Activated CD4-positive, alpha-beta T cell treated with anti-CD3 and anti-CD28 coated beads, Interleukin-2, Interleukin-6, amounts not matched to agents 100 ng/mL and 50 ng/mL, durations not matched to agents 16 hours and 8 hours (primary cell): Measurements from ENCODE around the gene KBTBD12.
A peak's percentile ranks its signal among the peaks of the same experiment; 100 is the strongest.

Experiments
- DNase-seq: peaks from one replicate; pipeline ENCODE4 v3.0.0-alpha.2; 2020

The KBTBD12 gene

DNA sequence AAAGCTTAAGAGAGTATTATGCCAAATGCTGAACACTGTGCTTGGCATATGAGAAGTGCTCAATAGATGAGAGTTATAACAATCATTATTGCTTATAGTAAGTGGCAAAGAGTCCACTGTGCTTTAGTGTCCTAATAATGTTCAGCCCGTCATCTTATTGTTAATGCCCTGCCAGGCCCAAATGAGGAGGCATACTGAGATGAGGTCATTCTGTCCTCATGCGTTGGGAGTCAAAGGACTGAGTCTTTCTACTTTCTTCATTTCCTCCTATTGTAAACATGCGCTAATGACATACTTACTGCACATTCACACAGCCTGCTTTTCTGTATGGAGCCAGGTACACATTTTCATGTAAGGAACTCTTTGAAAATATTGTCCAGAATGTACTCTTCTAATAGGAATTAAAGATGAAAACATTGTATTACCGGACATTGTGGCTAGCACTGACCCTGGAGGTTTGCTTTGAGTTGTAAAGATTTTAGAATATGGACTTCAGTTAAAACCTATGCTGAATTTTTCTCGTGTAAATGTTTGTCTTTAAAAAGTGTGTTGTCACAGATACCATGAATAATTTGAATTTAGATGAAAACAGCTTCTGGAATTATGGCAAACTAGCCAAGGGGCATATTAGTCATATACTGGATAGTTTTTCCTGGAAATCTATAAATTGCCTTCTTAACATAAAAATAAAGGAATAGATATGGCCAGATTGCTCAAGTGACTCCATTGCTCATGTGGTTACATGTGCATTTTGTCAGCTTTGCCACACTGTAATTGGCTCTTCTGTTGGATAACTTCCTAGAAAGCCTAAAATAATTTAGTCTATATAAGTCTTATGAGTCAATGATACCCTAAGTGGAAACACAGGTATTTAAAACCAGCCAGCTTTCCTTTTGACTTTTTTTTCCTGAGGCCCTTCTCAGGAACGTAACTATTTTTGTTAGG, 38.3 kb downstream of the KBTBD12 start:
- DNase-seq, result no peak

DNA sequence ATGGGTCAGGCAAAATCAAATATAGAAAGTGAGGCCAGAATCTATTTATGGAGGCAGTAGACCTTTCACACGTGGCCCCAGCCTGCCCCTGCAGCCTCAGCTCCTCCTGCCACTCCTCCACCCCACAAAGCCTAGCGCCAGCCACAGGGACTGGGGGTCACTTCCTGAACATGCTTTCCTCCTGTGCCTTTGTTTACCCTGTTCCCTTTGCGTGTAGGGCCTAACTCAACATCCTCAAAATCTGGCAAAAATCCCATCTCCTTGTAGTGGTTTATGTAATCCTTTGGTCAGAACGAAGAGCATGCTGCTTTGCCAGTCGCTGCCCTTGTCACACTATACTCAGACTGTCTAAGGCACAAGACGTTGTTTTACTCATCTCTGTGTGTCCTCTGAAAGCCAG, 39.6 kb downstream of the KBTBD12 start:
- DNase-seq, result no peak

DNA sequence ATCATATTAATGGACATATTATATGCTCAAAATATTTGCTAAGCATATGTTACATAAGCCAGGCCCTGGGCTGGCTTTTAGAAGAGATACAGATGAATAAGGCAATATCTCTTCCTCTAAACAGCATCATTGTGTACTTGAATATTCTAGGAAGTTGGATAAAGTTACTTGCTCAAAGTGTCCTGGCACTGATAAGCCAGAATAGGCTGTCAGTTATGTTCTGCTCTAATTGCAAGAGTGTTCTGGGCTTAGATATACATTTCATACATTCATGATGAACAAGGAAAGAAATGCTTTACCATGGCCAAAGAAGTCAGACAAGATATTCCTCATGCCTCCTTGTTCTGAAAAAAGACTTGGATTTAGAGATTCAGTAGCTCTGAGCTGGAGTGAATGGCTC, 40.7 kb downstream of the KBTBD12 start:
- DNase-seq, result no peak

DNA sequence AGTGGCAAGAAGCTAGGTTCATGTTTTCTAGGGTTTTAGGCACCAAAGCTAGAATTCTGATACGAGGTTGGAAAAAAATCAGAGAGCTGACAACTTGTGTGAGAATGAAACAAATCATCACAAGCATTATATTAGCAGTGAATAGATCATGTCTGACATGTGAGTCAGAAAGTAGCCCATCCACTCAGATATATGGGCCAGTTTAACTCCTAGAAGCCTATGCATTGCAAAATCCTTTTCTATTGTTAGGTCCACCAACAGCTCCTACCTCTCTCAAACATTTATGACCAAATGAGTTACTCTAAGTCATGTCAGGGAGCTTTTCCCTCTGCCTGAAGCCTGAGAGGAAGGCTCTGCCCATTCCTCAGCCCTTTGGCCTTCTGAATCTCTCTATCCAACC, 44.0 kb downstream of the KBTBD12 start:
- DNase-seq, result no peak

DNA sequence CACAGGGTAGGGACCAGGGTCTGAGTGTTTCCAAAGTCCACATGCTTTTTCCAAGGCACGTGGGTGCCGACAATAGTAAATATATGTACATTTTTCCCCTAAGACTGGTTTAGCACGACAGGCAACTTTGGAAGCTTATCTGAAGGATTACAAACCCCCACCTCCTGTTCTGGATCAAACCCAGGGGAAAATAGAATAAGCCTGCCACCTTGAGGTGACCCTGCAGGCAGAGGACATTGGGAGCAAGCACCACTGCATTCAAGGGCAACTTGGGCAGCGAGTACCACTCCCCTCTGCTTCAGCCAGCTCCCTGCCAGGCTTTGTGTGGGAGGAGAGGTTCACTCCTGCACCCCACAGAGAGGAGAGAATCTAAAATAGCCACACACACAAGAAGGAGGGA, 44.8 kb downstream of the KBTBD12 start:
- no peak for DNase-seq

DNA sequence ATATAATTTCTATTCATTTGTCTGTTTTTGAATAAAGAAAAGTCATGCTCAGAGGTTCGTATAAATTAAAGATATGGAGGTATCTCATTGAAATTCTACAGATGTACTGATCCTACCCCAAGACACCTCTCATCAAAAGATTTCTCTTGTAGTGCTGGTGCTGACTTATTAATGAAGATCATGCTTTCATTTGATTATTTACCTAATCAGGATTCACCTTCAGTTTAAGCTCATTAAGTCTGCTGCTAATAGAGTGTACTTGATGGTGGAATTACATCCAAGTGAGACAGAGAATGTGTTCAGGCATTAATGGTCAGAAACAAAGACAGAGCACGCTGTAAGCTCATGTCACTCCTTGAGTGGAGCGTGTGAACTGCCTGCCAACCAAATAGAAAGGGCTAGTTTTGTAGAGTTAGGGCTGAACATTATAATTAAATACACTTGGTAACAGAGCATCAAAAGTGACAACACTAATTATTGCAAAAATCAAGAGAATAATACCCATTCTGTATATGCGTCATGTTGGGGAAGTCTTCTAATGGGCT, 45.5 kb downstream of the KBTBD12 start:
- DNase-seq, result no peak

DNA sequence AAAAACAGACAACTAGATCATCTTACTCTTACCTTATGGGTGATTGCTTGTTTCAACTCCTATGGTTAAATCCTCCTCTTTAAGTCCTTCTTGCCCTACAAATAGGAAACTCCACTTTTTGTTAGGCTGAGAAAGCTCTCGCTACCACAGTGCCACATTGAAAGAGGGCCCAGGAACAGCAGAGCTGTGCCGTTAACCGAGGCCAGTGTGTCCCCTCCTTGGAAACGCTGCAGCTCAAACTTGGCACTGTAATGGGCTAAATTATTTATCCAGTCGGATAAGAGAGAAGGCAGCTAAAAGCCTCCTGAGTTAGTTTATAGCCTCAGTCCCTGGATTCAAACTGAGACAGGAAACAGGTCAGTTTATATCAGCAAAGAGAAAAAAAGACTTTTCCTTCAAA, 46.1 kb downstream of the KBTBD12 start:
- DNase-seq, result no peak

DNA sequence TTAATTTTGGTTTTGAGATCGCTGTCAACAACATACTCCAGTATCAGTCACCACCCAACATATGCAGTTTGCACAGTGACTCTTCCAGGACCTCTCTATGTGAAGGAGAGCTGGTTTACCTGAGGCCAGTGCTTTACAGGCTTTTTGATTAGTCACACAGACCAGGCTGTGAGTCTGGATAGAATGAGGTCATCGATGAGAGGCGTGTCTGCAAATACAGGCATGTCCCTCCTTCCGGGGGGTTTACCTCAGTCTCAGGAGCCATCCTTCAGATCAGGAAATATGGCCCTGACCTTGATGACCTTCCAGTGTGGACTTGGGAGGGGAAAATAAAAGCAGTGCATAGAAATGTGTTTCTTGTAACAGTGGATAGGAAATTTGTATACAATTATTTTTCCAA, 46.9 kb downstream of the KBTBD12 start:
- DNase-seq, result peak; percentile 2

DNA sequence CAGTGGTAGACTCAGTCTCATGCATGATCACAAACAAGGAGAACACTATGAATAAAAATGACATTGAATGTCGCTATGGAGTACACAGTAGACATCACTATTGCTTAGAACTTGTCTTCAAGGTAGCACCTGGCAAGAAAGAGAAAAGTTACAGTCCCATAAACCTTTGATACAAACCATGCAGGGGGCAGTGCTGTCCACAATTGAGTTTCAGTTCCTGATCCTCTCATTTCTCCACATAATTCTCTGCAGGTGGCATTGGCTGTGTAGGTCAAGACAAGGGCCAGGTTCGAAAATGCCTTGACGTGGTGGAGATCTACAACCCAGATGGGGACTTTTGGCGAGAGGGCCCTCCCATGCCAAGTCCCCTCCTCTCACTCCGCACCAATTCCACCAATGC, 47.9 kb downstream of the KBTBD12 start:
- DNase-seq, result no peak

DNA sequence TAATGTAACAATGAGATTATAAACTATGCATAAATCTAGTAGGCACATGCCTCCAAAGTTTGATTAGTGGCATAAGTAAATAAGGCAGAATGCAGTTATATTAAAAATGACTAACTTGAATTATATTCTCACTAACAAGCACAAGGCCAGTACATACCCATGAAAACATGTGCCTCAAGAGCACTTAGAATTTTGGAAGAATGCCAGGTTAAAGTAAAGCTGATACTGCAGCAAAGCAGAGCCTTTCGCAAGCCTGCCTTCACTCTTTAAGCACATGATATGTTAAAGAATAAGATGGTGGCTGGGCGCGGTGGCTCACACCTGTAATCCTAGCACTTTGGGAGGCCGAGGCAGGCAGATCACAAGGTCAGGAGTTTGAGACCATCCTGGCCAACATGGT, 49.0 kb downstream of the KBTBD12 start:
- no peak for DNase-seq

DNA sequence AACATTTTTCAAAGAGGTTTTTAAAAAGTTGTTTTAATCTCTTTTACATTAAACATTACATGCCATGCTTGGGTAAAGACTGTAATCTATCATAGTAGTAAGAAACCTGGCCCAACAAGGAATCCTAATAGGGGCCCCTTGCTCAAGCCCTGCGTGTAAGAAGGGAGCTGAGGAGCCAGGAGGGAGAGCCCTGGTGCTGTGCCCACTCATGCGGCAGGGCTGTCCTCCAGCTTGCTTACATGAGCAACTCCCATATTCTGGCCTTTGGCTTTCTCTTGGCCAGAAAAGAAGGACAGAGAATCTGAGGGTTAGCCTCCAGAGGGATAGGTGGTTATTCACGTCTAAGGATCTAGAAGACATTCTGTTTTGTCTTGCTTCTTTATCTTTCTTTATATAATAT, 49.8 kb downstream of the KBTBD12 start:
- no peak for DNase-seq

DNA sequence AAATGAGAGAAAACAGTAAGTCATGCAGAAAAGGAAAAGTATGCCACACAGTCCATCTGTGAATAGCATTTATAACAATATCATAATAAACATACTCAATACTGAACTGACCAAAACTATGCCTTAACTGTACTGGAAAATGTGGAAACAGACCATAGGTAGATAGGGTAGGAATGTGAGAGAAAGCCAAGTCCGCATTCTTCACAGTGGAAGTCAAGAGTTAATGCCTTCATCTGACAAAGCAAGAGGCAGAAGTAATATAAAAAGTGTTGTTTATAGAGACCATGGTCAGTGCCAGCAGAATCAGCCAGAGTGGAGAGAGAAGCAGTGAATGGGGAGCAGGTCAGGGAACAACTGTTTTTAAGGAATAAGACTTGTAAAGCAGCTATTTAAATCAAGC, 52.3 kb downstream of the KBTBD12 start:
- no peak for DNase-seq

DNA sequence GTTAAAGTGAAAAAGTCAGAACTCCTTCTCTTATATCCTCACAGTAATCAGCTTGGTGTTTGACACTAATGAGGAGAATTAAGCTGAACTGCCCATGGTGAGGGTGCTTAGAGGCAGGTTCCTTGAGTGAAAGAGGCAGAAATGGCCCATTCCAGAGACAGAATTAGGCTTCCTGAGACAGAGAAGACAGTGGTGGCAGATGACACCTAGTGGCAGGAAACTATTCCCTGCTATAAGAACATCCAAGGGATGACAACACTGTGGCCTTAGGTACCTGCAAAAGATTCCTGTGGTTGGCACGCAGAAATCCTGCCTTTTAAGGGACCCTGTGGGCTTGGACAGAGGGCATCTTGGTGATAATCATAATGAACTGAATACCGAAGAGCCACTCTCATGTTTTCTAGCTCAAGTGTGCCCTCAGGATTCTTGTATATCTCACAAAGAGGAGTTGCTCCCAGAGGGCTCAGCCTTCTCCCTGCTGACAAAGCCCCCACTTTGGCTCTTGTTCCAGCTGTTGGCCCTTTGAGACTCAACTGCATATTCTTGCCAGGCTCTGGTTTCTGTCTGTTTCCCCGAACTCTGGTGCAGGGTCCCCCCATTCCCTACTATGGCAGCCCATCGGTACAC, 56.0 kb downstream of the KBTBD12 start:
- DNase-seq, result peak; percentile 37

DNA sequence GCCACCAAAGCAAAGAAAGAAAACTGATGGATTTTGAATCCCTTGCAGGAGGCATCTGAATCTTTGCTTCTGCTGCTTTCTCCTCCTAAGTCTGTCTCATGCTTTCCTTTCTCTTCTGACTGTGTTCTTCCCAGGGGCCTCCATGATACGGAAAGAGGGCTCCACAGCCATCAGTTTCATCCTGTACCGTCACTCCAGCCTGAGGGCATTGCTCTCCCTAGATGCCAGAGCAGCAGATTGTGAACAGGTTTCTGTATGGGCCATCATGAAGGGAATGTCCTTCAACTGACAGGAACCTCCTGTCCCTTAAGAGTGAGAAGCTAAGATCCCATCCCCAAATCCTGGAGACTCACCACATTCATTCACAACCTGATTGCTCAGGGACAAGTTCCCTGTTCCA, 59.2 kb downstream of the KBTBD12 start:
- DNase-seq, result no peak

DNA sequence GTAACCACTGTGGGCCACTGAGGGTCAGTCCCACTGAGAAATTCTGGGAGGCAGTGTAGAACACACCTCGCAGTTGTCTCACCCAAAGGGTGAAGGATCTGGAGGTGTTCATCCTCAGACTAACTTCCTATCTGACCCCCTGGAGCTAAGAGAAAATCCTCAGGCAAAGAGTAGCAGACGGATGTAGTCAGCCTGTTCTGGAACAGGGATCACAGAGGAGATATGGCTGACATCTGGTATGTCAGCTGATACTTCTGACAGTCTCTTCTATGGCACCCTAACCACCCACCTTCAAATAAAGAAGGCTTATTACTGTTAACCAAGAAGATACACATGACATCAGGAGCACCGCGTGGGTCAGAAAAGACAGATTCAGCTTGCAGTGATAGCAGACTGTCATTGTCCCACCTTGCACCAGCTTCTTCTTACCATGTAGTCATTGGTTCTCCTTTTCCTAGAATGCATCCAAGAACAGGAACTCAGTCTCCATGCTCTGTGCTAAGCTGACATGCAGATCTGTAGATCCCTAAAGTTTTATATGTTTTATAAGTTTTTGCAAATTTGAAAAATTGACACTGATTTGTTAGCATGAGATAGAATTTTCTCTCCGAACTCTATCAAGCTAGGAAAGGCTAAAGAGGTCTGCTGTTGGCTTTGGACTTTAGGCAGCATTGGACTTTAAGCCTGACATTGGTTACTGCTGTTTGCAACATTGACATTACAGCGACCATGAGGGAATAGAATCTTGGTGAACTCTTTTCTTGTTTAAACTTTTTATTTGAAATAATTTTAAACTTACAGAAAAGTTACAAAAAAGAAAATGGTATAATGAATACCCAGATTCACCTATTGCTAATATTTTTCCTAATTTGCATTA, 60.4 kb downstream of the KBTBD12 start:
- DNase-seq, result no peak

DNA sequence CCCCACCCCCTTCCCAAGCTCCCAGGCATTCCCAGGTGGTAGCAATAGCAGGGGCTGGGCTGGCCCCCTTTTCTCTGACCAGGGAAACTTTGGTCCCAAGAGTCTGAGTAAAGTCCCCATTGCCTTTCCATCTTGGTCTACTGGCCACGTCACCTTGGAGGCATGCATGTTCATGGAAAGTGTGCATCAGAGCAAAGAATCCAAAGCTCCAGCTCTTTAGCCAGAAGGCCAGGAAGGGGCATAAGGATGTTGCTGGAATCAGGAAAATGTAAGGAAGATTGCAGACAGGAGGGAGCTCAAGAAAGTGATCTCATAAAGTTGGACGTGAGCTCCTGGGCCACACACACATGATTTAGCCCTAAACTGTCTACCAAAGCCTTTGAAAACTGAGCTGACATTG, 63.6 kb downstream of the KBTBD12 start:
- no peak for DNase-seq

DNA sequence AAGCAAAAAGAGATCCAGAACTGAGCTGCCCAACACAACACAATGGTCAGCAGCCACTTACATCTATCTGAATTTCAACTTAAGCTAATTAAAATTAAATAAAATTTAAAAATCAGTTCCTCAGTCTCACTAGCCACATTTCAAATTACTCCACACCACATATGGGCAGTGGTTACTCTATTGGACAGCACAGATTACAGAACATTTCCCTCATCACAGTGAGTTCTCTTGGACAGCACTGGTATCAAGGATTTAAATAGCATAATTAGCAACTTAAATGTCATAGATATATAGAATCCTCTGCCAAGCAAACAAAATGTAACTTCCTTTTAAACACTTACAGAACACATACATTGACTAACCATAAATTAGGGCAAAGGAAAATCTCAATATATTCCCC, 64.4 kb downstream of the KBTBD12 start:
- no peak for DNase-seq

DNA sequence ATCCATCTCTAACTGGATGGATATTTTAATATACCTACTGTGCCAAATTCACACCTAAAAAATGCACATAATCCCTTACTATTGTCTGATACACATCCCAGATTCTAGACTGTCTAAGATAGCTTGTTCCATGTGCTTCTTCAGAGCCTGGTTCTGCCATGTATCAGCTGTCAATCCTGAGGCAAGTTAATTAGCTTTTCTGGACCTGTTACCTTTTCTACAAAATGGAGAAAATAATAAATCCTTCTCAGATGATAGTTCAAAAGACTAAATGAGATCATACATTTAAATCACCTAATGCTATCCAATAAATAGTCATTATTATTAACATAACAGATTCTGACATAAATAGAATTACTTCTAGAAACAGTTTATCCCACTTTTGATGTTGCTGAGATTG, 66.1 kb downstream of the KBTBD12 start:
- DNase-seq, result no peak

DNA sequence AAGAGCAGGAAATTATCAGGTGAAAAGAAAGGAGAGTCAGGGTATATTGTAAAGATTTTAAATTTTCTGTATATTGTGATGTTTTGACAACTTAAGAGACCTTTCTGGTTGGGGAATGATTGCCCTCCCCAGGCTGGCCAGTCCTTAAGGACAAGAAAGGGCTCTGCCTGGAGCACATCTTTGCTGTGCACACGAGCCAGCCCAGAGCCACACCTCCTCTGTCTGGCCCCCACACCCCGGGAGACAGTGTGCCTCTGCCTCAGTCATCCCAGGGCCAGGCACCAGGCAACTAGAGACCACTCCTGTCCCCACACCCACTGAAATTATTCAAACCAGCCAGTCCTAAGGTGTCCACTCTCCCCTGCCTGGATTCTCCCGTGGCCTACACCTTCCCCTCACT, 67.1 kb downstream of the KBTBD12 start:
- no peak for DNase-seq

DNA sequence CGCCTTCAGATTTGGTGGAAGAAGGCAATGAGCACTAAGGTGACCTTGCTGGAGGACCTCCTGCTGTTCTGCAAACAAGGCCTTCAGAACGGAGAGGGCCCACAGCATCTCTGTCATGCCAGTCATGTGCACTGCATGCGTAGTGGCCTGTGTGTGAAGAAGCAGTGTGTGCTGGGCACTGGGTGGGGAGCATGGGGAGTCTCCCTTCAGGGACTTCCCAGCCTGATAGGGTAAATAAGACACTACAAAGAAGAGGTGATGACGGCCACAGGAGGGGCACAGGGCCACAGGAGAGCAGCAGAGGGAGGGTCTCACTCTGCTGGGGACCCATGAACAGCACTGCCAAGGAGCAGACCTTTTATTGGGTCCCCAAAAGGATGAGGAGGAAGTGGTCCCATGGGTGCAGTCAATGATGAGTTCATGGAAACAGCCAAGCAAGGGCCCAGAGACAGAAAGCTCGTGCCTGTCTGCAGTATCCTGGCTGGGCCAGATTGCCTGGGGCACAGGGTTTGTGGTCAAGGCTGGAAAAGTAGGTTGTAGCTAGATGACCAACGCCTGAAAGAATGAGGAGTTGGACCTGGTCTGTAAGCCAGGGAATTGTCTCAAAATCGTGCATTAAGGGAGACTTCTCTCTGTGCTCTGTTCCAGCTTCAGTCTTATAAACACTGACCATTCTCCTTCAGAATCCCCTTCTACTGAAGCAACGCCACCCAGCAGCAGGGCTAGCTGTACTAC, 69.4 kb downstream of the KBTBD12 start:
- no peak for DNase-seq

DNA sequence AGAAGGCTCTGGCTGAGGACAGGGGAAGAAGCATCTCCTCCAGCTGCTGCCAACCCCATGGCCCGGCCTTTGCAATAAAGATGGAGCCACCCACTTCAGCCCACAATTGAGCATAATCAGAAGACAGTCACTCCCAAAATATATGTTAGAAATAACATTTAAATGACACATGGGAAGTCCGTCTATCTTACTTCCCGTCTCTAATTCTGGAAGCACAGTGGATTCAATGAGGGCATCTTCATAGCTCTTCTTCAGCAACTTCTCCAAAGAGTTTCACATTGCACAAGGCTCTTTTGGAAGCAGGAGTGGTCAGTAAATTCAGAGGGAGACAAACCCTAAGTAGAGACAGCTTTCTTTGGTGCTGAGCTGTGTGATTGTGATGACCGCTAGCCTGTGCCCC, 70.2 kb downstream of the KBTBD12 start:
- no peak for DNase-seq

DNA sequence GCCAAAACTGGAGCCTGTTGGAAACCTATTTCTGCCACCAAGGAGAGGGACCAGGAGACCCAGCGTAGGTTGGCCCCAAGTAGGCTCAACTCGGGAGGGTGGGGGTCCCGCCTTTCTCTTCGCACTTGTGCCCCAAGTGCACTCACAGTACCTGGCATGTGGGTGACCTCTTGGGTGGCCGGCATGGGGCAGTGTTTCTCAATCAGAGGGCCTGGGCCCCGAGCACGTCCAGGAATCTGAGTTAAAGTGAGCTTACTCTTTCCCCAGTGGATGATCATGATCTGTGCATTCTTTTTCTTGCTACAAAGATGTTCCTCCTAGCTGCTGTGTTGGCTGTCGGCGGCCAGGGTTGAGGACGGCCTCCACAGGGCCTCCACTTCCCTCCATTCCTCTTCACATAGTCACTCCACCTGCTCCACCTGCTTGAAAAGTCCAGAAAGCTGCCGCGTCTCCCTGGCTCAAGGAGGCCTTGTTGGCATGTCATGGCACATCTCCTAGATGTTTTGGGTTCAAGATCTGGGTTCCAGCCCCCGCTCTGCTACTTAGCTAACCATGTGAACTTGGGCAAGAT, 70.7 kb downstream of the KBTBD12 start:
- DNase-seq, result no peak
